HUES48 (cell line): Measurements from ENCODE around the gene ROCK2.

Experiments used
- H3K27ac ChIP-seq: one replicate; pipeline ENCODE4 v1.7.0; 2013; ENCODE audit warnings: low read depth, low read length, inconsistent platforms
- H3K27me3 ChIP-seq: 2 replicates; pipeline ENCODE4 v1.6.1; 2013; ENCODE audit warnings: mild to moderate bottlenecking, low read length; ENCODE audit not compliant: control insufficient read depth, insufficient read depth
- H3K36me3 ChIP-seq: 2 replicates; pipeline ENCODE4 v1.6.1; 2013; ENCODE audit warnings: low read length; ENCODE audit not compliant: control insufficient read depth, insufficient read depth
- H3K4me1 ChIP-seq: 2 replicates; pipeline ENCODE4 v1.6.1; 2013; ENCODE audit warnings: mild to moderate bottlenecking, low read length; ENCODE audit not compliant: control insufficient read depth, insufficient read depth
- H3K4me3 ChIP-seq: 2 replicates; pipeline ENCODE4 v1.5.1; 2013; ENCODE audit warnings: mild to moderate bottlenecking, low read depth, low read length
- H3K9ac ChIP-seq: 2 replicates; pipeline ENCODE4 v1.6.1; 2013; ENCODE audit warnings: mild to moderate bottlenecking, low read depth, low read length, moderate library complexity
- H3K9me3 ChIP-seq: 2 replicates; pipeline ENCODE4 v1.6.1; 2013; ENCODE audit warnings: low read length; ENCODE audit not compliant: control insufficient read depth, insufficient read depth

Gene ROCK2

GRCh38 chr2:11344342-11344955, at the start of gene ROCK2:
Gene ROCK2, minus strand, starts transcription at chr2:11344636. Its CDS starts 500 bp downstream, at chr2:11344136.
- peaks cover 26% of the 10 kb centered on the region for H3K4me1 ChIP-seq
- H3K4me3 ChIP-seq: peak within 1 kb of the TSS; percentile 89
- H3K36me3 ChIP-seq: no peaks in the 10 kb centered on the region
- H3K9me3 ChIP-seq: no peaks in the 10 kb centered on the region
- no peaks in the 10 kb centered on the region for H3K27me3 ChIP-seq
- H3K9ac ChIP-seq: peak within 1 kb of the TSS; percentile 75
- H3K27ac ChIP-seq: peak within 1 kb of the TSS; percentile 96

- Histone ChIP-seq H3K9me3 (no peaks in the 10 kb centered on the region), H3K4me1 (peaks cover 30% of the 10 kb centered on the region), H3K36me3 (no peaks in the 10 kb centered on the region), H3K4me3 (no peak overlapping the region), H3K9ac (no peak overlapping the region), H3K27ac (no peak overlapping the region), H3K27me3 (no peaks in the 10 kb centered on the region)
These were observed 49.3 kb upstream of the ROCK2 start for GRCh38 chr2:11393711-11394236.

- Histone ChIP-seq H3K27ac (no peak overlapping the region), H3K27me3 (no peaks in the 10 kb centered on the region), H3K36me3 (no peaks in the 10 kb centered on the region), H3K9ac (no peak overlapping the region), H3K4me1 (peaks cover 41% of the 10 kb centered on the region), H3K4me3 (no peak overlapping the region), H3K9me3 (no peaks in the 10 kb centered on the region)
These were observed 47.5 kb upstream of the ROCK2 start for GRCh38 chr2:11391942-11392266.

DNA sequence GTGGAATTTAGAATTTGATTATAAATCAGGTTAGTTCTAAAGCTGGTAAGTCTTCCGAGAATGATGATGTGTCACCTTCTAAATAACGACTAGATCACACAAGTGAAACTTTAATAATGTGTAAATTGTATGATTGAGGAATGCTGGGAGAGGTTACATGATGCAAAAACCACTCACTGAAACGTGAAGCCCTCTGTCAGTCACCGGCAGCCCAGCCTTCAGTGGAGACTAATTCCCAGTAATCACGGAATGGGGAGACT, 45.9 kb upstream of the ROCK2 start:
- no peak overlapping the region for H3K9ac ChIP-seq
- no peaks in the 10 kb centered on the region for H3K27me3 ChIP-seq
- H3K4me3 ChIP-seq: no peak overlapping the region
- H3K4me1 ChIP-seq: peaks cover 41% of the 10 kb centered on the region
- H3K27ac ChIP-seq: no peak overlapping the region
- H3K36me3 ChIP-seq: no peaks in the 10 kb centered on the region
- H3K9me3 ChIP-seq: no peaks in the 10 kb centered on the region

DNA sequence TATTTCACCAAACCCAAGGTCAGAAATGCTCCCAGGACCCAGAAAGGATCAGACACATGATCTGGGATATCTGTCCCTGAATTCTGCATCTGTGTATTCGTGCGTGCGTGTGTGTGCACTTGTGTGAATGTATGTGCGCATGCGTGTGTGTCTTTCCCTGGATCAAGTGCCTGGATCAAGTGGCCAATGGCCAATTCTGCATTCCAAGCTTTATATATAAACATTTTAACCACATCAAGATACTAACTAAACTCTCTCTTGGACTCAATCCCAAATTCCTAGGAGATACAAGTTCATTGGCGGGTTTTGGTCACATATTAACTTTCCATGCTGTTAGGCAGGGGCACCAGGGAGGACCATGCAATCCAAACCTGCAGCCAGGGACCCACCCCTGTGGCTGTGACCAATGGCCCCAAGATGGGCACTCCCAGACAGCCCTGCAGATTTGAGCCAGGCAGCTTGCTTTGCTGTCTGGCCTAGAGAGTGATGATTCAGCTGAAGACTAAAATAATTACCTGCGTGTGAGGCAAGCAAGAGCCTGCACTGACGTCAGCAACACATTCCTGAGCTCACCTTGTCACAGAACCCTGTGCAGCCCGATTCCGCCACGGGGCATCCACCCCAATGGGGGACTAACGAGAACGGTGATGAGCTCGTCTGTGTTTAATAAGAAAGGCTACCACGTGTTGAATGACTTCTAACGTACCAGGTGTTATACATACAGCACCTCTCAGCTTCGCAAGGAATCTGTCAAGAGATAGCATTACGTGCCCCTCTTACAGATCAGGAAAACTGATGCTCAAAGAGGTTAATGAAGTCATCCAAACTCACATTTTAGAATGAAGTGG, 45.3 kb upstream of the ROCK2 start:
- Histone ChIP-seq H3K27me3 (no peaks in the 10 kb centered on the region), H3K4me3 (0 out of 2 replicates have a peak overlapping the region, but pooled peaks have one; percentile 2), H3K36me3 (no peaks in the 10 kb centered on the region), H3K9me3 (no peaks in the 10 kb centered on the region), H3K9ac (no peak overlapping the region), H3K4me1 (peaks cover 41% of the 10 kb centered on the region), H3K27ac (no peak overlapping the region)

GRCh38 chr2:11389052-11389420, 44.6 kb upstream of the ROCK2 start:
- Histone ChIP-seq H3K9me3 (no peaks in the 10 kb centered on the region), H3K27ac (peak overlapping the region; percentile 66), H3K27me3 (no peaks in the 10 kb centered on the region), H3K9ac (no peak overlapping the region), H3K4me1 (peaks cover 41% of the 10 kb centered on the region), H3K36me3 (no peaks in the 10 kb centered on the region), H3K4me3 (0 out of 2 replicates have a peak overlapping the region, but pooled peaks have one; percentile 2)

DNA sequence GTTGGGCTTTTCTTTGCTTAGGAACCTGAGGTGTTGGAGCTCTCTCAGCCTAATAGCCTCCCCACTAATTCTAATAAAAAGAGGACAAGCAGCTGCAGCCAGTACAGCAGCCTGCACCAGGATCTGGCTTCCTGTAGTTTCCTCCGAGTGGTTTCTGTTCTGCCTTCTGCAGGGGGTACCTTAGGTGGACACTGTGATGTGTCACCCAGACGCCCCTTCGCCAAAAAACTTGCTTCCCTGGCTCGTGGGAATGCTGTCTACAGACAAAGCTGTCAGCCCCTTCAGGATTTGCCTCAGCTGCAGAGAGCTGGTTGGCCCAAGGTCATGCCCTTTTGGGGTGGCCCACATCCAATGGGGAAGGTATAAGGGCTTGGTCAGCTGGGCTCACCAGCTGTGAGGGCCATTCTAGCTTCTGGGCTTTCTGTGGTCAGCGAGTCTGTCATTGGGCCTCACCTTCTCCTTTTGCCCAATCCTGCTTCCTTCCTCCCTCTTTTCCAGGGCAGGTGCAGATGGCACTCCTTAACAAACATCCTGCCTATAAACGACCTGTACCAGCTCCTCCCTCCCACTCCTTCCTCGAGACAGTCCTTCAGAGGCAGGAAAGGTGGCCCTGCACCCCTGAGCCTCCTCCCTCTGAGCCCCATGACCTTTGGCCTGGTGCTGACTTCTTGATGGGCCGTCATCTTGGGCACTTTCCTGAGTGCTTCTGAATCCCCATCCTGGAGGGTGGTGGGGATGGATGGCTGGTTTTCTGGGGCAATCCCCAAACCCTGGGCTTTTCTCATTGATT, 44.0 kb upstream of the ROCK2 start:
- Histone ChIP-seq H3K4me3 (no peak overlapping the region), H3K36me3 (no peaks in the 10 kb centered on the region), H3K9me3 (no peaks in the 10 kb centered on the region), H3K4me1 (peaks cover 35% of the 10 kb centered on the region), H3K27me3 (no peaks in the 10 kb centered on the region), H3K9ac (no peak overlapping the region), H3K27ac (peak overlapping the region; percentile 66)

GRCh38 chr2:11387843-11388242, 43.4 kb upstream of the ROCK2 start:
- H3K36me3 ChIP-seq: no peaks in the 10 kb centered on the region
- no peak overlapping the region for H3K4me3 ChIP-seq
- no peaks in the 10 kb centered on the region for H3K9me3 ChIP-seq
- H3K27me3 ChIP-seq: no peaks in the 10 kb centered on the region
- no peak overlapping the region for H3K27ac ChIP-seq
- H3K9ac ChIP-seq: no peak overlapping the region
- peaks cover 34% of the 10 kb centered on the region for H3K4me1 ChIP-seq

GRCh38 chr2:11387100-11387390, 42.6 kb upstream of the ROCK2 start:
- peaks cover 34% of the 10 kb centered on the region for H3K4me1 ChIP-seq
- no peaks in the 10 kb centered on the region for H3K9me3 ChIP-seq
- no peaks in the 10 kb centered on the region for H3K27me3 ChIP-seq
- no peak overlapping the region for H3K9ac ChIP-seq
- H3K36me3 ChIP-seq: no peaks in the 10 kb centered on the region
- H3K27ac ChIP-seq: no peak overlapping the region
- no peak overlapping the region for H3K4me3 ChIP-seq

DNA sequence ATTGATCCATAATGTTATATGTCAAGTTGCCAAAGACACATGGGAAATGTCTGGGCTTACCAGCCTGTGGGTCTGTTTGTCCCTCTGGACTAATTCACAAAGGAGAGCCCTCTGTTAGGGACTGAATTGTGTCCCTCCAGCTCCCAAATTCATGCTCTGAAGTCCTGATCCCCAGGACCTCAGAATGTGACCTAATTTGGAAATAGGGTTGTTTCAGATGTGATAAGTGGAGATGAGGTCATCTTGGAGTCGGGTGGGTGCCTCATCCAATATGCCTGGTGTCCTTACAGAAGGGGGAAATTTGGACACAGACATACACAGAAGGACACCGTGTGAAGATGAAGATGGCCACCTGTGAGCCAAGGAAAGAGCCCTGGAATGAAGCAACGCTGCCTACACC, 41.4 kb upstream of the ROCK2 start:
- Histone ChIP-seq H3K36me3 (no peaks in the 10 kb centered on the region), H3K4me3 (no peak overlapping the region), H3K27me3 (no peaks in the 10 kb centered on the region), H3K27ac (no peak overlapping the region), H3K9ac (no peak overlapping the region), H3K9me3 (no peaks in the 10 kb centered on the region), H3K4me1 (peaks cover 28% of the 10 kb centered on the region)

DNA sequence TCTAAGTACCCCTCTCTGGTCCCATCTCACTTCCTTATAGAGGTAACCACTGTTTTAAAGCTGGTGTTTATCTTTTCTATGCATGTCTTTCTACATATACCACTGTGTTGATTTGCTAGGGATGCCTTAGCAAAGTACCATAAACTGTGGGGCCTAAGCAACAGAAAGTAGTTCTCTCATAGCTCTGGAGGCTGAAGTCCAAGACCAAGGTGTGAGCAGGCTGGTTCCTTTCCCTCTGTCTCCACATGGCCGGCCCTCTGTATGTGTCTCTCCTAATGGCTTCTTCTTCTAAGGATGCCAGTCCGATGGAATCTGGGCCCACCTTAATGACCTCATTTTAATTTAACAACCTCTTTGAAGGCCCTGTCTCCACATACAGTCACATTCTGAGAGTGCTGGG, 40.8 kb upstream of the ROCK2 start:
- Histone ChIP-seq H3K4me3 (no peak overlapping the region), H3K36me3 (no peaks in the 10 kb centered on the region), H3K9ac (no peak overlapping the region), H3K27ac (no peak overlapping the region), H3K4me1 (peaks cover 25% of the 10 kb centered on the region), H3K9me3 (no peaks in the 10 kb centered on the region), H3K27me3 (no peaks in the 10 kb centered on the region)
